GM12865 (cell line): ENCODE measurements around the gene FOXA1.

ENCODE experiments used
- DNase-seq: peaks from one replicate; pipeline ENCODE4 v3.0.0; 2010; ENCODE audit warnings: low read depth
- H3K4me3 ChIP-seq: 2 replicates; pipeline ENCODE4 v1.5.1; 2011; ENCODE audit warnings: mild to moderate bottlenecking, low read depth, low read length, control low read depth
- TF ChIP-seq, protein P1 (sequence below): IDR thresholded peaks from 2 replicates; pipeline ENCODE4 v1.5.1; 2011; ENCODE audit warnings: low read length, control low read depth, low read depth, inconsistent platforms; ENCODE audit not compliant: insufficient read depth; ENCODE audit errors: missing control alignments

FOXA1 gene

DNA sequence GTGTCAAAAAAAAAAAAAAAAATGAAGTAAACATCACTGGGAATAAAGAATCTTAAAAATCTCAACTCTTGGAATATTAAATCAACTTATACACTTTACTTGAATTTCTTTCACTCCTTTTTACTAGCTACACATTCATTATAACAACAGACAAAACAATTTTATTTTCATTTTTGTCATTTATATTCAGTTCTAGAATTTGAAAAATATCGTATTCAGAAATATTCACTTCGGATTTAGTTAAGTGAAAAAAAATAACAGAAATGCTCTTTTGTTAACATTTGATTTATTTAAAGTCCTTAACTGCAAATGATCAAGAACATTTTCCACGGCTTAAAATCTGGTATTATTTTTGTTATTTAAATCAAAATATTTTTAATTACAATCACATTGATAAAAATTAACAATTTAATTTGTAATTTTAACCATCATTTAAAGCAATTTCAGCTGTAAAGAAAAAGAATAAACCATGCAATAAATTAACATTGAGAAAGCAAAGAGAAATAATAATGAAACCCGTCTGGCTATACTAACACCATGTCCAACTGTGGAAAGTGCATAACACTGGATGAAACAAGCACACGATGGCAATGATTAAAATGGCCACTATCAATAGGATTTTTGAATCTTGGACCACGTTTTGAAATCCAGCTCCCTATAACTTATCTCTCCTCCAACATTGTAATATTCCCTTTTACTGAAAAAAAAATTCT is 5.2 kb downstream of the FOXA1 start:
- no peak overlapping the region for H3K4me3 ChIP-seq
- TF ChIP-seq, protein P1, sequence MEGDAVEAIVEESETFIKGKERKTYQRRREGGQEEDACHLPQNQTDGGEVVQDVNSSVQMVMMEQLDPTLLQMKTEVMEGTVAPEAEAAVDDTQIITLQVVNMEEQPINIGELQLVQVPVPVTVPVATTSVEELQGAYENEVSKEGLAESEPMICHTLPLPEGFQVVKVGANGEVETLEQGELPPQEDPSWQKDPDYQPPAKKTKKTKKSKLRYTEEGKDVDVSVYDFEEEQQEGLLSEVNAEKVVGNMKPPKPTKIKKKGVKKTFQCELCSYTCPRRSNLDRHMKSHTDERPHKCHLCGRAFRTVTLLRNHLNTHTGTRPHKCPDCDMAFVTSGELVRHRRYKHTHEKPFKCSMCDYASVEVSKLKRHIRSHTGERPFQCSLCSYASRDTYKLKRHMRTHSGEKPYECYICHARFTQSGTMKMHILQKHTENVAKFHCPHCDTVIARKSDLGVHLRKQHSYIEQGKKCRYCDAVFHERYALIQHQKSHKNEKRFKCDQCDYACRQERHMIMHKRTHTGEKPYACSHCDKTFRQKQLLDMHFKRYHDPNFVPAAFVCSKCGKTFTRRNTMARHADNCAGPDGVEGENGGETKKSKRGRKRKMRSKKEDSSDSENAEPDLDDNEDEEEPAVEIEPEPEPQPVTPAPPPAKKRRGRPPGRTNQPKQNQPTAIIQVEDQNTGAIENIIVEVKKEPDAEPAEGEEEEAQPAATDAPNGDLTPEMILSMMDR, result no peak
- DNase-seq, result no peak

DNA sequence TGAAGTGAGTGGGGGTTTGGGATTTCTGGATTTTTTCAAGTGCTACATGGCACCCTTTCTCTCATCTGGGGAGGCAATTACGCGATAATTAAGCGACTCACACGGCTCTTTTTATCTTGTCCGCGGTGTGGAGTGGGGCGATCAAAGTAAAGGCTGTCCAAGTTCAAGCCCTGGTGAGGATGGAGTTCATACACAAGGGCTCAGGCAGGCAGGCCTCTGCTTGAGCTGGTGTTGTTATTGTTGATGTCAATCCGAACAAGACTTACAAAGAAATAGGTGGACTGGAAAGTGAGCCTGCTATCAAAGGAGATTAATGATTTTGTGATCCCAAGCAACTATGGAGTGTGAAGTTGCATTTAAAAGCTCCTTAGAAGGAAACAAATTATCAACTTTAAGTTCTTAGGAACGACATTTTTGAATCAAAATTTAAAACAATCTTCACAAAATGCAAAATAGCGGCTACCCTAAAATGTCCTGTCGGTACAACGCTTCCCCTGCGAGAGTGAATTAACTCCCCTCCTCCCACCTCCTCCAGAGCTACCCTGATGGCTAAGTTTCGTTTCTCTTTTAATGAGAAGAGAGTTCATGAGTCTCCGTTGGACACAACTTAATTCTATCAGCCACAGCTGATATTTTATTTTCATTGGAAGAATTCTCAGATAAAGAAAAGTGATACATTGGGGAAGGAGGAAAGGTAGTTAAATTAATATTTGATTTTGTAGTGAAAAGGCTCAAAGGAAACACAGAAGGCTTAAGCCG is 5.9 kb downstream of the FOXA1 start:
- no peak for DNase-seq
- no peak overlapping the region for H3K4me3 ChIP-seq
- TF ChIP-seq, protein P1, result no peak

DNA sequence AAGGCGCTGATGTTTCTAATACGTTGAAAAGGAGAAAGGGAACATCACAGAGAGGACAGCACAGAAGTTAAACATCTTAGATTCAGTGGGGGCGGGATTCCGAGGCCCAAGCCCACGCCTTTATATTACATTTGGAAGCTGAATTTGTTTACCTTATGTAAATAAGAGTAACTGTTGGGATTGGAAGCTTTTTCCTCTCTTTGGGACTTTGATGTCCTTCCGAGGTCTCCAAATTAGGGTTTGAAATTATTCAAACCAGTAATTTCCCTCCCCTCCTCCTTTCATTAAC is 6.4 kb downstream of the FOXA1 start:
- DNase-seq, result no peak
- H3K4me3 ChIP-seq, result no peak overlapping the region
- TF ChIP-seq, protein P1, result no peak

DNA sequence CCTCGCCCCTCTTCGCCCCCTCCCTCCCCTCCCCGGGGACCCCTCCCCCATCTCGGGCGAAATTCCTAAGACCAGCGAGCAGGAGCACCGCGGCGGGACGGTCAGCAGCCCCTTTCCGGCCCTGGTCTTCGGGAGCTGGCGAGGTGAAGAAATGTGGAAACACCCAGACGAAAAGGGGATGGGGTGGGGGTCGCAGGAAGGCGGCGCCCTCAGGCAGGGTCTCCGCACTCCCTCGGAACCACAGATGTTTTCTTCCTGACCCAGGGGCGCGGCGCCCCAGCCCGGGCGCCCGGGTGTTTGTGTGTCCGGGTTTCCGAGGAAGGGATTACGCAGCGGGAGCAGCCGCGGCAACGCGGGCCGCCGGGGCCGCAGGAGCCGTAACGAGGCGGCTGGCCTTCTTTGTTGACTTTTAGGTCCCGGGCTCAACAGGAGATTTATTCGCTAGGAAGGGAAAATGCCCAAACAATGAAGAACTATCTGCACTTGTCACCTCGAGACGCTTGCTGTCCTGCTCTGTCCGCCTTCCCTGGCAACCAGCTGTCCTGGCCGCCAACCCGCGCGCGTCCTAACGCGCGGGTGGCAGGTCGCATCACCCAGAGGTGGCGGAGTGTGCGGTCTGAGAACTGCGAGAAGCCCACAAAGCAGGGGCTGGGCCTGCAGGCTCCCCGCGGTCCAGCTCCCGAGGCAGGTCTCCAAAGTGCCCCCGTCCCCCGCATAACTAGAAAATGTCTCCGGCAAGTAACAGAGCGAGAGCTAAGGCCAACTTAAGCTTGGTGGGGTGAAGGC is 7.0 kb downstream of the FOXA1 start:
- TF ChIP-seq, protein P1, result no peak
- no peak for DNase-seq
- no peak overlapping the region for H3K4me3 ChIP-seq

DNA sequence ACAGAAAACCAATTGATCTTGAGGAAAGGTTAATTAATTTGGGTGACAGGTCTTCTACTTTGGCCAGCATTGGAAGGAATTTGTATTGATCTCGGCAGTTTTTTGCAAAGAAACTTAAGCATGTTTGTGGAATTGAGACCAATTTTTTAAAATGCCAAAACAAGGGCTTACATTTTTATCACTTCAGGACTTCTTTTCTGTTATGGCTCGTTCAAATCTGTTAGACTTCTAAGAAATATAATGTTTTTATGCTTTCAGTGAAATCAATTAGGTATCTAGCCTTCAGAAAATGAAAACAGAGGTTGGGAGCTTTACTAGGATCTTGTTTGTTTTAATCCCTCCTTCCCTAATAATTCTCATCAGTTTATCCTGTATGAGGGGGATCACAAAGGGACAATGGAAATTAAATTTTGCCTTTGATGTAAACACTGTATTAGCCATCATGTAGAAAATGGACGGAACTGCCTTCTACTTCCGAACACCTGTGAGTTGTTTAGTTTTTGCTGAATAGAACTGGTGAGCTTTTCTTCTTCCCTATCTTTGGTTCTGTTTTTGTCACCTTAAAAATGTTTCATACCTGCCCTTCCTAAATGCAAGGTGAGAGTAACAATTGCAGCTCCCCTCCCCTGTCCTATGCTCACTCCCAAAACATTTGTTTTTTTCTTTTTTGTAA is 7.8 kb downstream of the FOXA1 start:
- DNase-seq, result no peak
- TF ChIP-seq, protein P1, result no peak
- H3K4me3 ChIP-seq, result no peak overlapping the region

DNA sequence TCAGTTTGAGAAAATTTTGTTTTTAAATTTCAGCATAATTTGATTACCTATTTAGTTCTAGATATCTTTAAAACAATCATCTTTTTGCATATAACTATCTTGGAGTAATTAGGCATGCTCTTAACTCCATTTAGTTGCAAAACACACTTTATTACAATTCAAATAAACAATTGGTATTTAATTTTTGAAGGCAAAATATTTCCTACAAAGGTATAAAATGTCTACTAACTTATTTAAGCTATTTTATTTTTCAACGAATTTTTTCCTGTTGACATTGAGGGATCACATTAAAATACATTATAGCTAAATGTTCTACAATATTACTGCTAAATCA is 8.3 kb downstream of the FOXA1 start:
- no peak for DNase-seq
- TF ChIP-seq, protein P1, result no peak
- no peak overlapping the region for H3K4me3 ChIP-seq
